Activated naive CD8-positive, alpha-beta T cell treated with anti-CD3 and anti-CD28 coated beads, Interleukin-2, amount 50 U/mL, for 24 hours (primary cell): ENCODE results near the gene KIAA1755.

ENCODE experiments used
- ATAC-seq: fragments of 150-1000 bp; cut with Tn5 transposase; one replicate; pipeline ENCODE4 v1.10.0; 2021
- DNase-seq: peaks from one replicate; pipeline ENCODE4 v3.0.0; 2021
- H3K27ac Mint-ChIP-seq: one replicate; pipeline ENCODE4 v1.8.0; 2021; ENCODE audit warnings: mild to moderate bottlenecking, mixed read lengths
- H3K27me3 Mint-ChIP-seq: one replicate; pipeline ENCODE4 v1.8.0; 2021; ENCODE audit warnings: mixed read lengths
- H3K36me3 Mint-ChIP-seq: one replicate; pipeline ENCODE4 v1.8.0; 2021; ENCODE audit warnings: low read depth, mixed read lengths
- H3K4me1 Mint-ChIP-seq: one replicate; pipeline ENCODE4 v1.8.0; 2021; ENCODE audit warnings: mixed read lengths
- H3K4me3 Mint-ChIP-seq: one replicate; pipeline ENCODE4 v1.8.0; 2021; ENCODE audit warnings: mild to moderate bottlenecking, moderate library complexity, mixed read lengths
- H3K9me3 Mint-ChIP-seq: one replicate; pipeline ENCODE4 v1.8.0; 2021; ENCODE audit warnings: mixed read lengths

KIAA1755 gene

DNA sequence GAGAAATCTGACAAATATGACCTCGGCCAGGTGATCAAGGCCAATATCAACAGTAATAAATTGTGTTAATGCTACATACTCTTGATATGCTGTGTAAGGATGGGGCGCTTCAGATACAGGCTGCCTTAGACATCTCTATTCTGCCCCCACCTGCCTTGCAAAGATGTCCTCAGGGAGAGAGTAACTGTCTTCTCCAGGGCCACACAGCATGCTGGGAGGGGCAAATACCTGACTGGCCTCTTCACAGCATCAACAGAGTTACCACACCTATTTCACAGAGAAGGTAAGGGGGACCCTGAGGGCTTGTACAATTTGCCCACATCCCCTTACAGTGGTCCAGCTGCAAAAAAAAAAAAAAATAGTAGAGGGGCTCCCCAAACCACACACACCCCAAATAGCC is 17.2 kb upstream of the KIAA1755 start:
- no peaks in the 10 kb centered on the region for H3K9me3 Mint-ChIP-seq
- H3K36me3 Mint-ChIP-seq: no peaks in the 10 kb centered on the region
- no peaks in the 10 kb centered on the region for H3K4me1 Mint-ChIP-seq
- DNase-seq: no peak
- peaks cover 2% of the 10 kb centered on the region for H3K27me3 Mint-ChIP-seq
- H3K27ac Mint-ChIP-seq: no peak overlapping the region
- no peak for ATAC-seq
- no peak overlapping the region for H3K4me3 Mint-ChIP-seq

DNA sequence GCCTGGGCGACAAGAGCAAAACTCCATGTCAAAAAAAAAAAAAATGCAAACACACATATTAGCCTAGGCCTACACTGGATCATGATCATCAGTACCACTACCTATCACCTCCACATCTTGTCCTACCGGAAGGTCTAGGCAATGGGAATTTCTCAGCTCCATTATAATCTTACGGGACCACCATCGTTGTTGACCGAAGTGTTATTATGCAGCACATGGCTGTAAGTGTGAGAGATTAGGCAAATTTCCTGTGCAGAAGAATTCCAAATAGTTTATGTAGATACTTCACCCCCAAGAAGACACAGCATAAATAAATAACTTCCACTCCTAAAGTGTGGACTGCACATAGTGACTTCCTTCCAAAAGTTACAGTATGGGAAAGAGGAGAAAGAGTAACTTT is 16.8 kb upstream of the KIAA1755 start:
- Mint-ChIP-seq H3K27ac (no peak overlapping the region), H3K4me3 (no peak overlapping the region), H3K27me3 (peaks cover 2% of the 10 kb centered on the region)

DNA sequence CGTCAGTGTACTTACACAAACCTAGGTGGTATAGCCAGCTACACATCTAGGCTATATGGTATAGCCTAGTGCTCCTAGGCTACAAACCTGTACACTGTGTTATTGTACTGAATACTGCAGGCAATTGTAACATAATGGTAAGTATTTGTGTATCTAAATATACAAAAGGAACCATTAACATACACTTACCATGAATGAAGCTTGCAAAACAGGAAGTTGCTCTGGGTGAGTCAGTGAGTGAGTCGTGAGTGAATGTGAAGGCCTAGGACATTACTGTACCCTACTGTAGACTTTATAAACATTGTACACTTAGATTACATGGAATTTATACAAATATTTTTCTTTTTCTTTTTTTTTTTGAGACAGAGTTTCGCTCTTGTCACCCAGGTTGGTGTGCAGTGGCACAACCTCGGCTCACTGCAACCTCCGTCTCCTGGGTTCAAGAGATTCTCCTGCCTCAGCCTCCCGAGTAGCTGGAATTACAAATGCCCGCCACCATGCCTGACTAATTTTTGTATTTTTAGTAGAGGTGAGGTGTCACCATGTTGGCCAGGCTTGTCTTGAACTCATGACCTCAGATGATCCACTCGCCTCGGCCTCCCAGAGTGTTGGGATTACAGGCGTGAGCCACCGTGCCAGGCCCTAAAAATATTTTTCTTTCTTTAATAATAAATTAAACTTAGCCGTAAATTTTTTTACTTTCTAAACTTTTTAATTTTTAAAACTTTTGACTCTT is 15.4 kb upstream of the KIAA1755 start:
- no peak for ATAC-seq
- Mint-ChIP-seq H3K36me3 (no peaks in the 10 kb centered on the region), H3K4me1 (no peaks in the 10 kb centered on the region), H3K27ac (no peak overlapping the region), H3K4me3 (no peak overlapping the region), H3K9me3 (no peaks in the 10 kb centered on the region), H3K27me3 (peaks cover 2% of the 10 kb centered on the region)
- DNase-seq: no peak

More for the DNA sequence above, 16.8 kb upstream of the KIAA1755 start:
- DNase-seq: no peak
- Mint-ChIP-seq H3K4me1 (no peaks in the 10 kb centered on the region), H3K9me3 (no peaks in the 10 kb centered on the region), H3K36me3 (no peaks in the 10 kb centered on the region)
- ATAC-seq: no peak

DNA sequence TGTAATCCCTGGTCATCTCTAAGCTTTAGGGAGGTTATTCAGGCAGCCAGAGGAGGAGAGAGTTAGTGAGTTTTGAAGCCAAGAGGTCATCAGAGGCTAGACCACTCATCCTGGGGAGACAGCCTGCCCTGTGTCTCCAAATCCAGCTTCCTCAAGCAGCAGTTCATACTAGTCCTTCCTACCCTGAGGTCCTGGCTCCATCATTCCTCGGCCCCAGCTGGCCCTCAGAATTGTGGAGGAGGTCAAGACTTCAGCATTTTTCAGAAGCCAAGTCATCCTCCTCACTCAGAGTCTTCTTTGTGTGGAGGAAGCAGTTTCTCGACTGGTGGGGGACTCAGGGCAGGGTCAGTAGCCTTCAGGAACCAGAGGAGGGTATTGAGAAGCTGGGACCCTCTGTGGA is 12.4 kb upstream of the KIAA1755 start:
- Mint-ChIP-seq H3K27ac (no peak overlapping the region), H3K27me3 (peaks cover 14% of the 10 kb centered on the region), H3K9me3 (no peaks in the 10 kb centered on the region), H3K36me3 (no peaks in the 10 kb centered on the region), H3K4me1 (no peaks in the 10 kb centered on the region), H3K4me3 (no peak overlapping the region)
- ATAC-seq (no peak), DNase-seq (no peak)

DNA sequence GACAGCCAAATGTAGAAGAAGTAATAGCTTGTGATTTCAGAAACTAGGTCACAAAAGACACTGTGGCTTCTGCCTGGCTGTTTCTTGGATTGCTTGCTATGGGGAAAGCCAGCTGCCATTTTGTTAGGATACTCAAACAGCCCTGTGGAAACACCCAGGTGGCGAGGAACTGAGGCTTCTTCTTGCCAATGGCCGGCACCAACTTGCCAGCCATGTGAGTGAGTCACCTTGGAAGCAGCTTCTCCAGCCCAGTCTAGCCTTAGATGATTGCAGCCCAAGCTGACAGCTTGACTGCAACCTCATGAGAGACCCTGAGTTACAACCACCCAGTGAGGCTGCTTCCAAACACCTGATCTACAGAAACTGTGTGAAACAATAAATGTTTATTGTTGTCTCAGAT is 11.9 kb upstream of the KIAA1755 start:
- Mint-ChIP-seq H3K4me1 (no peaks in the 10 kb centered on the region), H3K27me3 (peaks cover 14% of the 10 kb centered on the region), H3K27ac (no peak overlapping the region), H3K4me3 (no peak overlapping the region), H3K9me3 (no peaks in the 10 kb centered on the region), H3K36me3 (no peaks in the 10 kb centered on the region)
- DNase-seq (no peak), ATAC-seq (no peak)

DNA sequence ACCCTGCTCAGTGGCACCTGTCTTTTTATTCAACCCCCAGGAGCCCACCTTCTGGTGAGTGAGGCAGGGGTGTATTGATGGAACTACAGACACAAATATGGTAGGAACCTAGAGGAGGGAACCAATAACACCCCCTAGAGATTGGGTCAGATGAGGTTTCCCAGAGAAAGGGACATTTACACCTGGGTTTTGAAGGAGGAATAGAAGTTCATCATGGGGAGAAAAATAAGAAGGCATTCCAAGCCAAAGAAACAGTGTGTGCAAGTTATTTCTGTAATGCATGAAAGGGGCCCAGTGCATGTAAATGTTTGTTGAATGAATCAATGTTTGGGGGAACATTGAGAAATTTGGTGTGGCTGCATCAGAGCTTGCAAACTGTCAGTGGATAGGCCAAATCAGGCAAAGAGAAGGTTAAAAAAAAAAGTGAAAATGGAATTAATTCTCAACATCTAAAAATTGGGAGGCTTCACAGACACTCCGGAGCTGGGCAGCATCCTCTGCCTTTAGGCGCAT is 11.1 kb upstream of the KIAA1755 start:
- peaks cover 14% of the 10 kb centered on the region for H3K27me3 Mint-ChIP-seq
- H3K9me3 Mint-ChIP-seq: no peaks in the 10 kb centered on the region
- DNase-seq: no peak
- H3K4me1 Mint-ChIP-seq: no peaks in the 10 kb centered on the region
- no peak overlapping the region for H3K27ac Mint-ChIP-seq
- H3K4me3 Mint-ChIP-seq: no peak overlapping the region
- H3K36me3 Mint-ChIP-seq: no peaks in the 10 kb centered on the region
- no peak for ATAC-seq

DNA sequence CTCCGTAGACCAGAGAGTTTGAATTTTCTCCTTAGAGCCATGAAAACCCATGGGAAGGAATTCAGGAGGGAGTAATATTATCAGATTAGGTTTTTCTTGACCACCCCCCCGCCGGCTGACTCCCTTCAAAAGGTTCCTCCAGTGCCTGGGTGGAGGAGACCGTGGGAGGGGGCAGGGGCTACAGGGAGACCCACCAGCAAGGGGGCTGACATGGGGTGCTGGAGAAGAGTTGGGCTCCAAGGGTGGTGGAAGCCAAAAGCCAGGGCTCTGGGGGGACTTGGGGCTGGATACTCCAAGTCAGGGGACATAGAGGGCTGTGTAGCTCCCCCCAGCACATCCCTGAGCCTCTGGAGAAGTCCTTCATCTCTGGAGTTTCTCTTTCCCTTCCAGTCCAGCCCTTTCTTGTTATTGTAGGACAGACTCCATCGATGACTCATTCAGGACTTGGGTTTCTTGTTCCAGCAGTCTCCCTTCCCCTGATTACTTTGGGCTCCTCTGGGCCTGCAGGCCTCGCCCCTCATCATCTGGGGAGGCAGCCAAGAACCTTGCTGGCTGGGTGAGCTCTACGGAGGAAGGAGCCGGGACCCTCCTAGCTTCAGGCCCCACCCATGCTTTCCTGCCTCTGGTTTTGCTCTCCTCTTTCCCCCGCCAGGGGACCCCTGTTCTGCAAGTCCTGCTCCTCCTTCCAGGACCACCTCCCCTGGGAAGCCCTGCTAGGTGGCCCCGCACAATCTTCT is 10.5 kb upstream of the KIAA1755 start:
- ATAC-seq: no peak
- Mint-ChIP-seq H3K4me3 (no peak overlapping the region), H3K36me3 (no peaks in the 10 kb centered on the region), H3K27ac (no peak overlapping the region), H3K9me3 (no peaks in the 10 kb centered on the region), H3K4me1 (no peaks in the 10 kb centered on the region), H3K27me3 (peaks cover 16% of the 10 kb centered on the region)
- DNase-seq: no peak

DNA sequence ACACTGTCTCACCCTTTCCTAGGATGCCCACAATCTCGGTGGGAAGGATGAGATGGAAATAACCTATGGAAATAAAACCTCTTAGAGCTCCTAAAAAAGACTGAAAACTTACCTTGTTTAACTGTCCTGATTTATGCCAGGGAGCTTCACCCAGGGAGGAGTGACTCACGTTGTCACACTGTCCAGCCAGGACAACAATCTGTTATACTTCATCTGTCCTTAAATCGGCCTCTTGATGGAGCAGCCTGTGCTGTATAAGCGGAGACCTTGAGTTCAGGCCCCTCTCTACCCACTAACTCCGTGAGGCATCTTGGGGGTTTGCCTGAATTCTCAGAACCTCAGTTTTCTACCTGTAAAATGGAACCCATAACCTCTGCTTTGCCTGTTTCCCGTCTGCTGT is 9.2 kb upstream of the KIAA1755 start:
- Mint-ChIP-seq H3K27me3 (peaks cover 21% of the 10 kb centered on the region), H3K4me1 (no peaks in the 10 kb centered on the region), H3K4me3 (no peak overlapping the region), H3K36me3 (no peaks in the 10 kb centered on the region), H3K27ac (no peak overlapping the region), H3K9me3 (no peaks in the 10 kb centered on the region)
- no peak for DNase-seq
- ATAC-seq: no peak

DNA sequence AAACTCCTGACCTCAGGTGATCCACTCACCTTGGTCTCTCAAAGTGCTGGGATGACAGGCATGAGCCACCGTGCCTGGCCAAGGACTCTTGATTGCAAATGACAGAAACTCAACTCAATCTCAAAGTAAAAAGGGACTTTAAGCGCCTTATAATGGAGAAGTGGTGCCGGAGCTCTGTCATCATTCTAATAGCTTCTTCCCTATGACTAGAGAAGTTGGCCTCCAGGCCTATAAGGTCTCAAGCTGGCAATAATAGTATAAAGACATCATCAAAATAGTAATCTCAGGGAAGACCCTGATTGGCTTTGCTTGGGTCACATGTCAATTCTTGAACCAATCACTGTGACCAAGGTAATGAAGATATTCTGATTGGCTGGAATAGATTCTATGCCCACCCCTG is 8.5 kb upstream of the KIAA1755 start:
- no peaks in the 10 kb centered on the region for H3K36me3 Mint-ChIP-seq
- peaks cover 25% of the 10 kb centered on the region for H3K27me3 Mint-ChIP-seq
- ATAC-seq (no peak), DNase-seq (no peak)
- no peaks in the 10 kb centered on the region for H3K9me3 Mint-ChIP-seq
- no peaks in the 10 kb centered on the region for H3K4me1 Mint-ChIP-seq
- no peak overlapping the region for H3K27ac Mint-ChIP-seq
- H3K4me3 Mint-ChIP-seq: no peak overlapping the region

DNA sequence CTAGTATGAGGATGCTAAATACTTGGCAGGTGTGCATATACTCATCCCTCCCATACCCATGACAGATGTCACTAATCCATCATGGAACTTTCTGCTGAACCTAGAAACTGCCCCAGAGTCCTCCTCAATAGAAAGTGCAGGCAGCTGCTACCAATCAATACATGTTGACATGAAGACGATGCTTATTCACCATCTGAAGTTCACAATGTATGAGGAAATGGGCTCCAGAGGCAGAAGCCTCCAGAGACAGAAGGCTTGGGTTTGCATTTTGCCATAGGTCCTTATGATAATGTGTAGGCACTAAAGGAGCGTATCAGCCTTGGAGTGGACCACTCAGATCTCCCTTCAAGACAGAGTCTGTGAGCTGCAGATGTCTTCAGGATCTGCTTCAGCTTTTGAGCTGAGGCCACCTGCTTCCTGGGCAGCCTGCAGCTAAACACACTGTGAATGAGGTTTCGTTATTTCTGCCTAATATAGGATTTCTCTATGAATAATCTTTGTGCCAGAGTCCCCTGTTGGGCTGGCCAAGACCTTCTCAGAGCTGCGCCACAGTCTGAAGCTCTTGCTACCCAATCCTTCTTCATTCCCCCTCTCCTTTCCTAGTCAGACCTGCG is 7.5 kb upstream of the KIAA1755 start:
- no peaks in the 10 kb centered on the region for H3K9me3 Mint-ChIP-seq

DNA sequence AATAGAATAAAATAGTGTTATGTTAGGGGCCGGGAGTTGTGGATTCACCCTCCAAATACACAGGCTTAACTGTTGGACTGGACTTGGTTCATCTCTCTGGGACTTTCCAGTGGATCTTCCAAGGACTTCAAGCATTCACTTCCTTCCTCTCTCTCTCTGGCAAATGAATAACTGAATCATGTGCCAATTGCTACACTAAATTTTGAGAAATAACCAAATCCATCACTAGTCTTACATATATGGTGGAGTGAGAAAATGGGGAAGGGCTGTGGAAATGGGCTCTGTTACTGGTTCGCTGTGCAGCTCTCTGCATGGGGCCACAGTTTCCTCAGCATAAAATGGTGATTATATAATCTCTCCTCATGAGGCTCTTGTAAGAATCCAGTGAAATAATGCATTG is 6.8 kb upstream of the KIAA1755 start:
- DNase-seq (no peak), ATAC-seq (no peak)
- Mint-ChIP-seq H3K4me1 (no peaks in the 10 kb centered on the region), H3K27ac (no peak overlapping the region), H3K4me3 (no peak overlapping the region), H3K27me3 (peaks cover 30% of the 10 kb centered on the region), H3K36me3 (no peaks in the 10 kb centered on the region), H3K9me3 (no peaks in the 10 kb centered on the region)

More for the DNA sequence above, 7.5 kb upstream of the KIAA1755 start:
- no peaks in the 10 kb centered on the region for H3K4me1 Mint-ChIP-seq
- ATAC-seq: no peak
- H3K36me3 Mint-ChIP-seq: no peaks in the 10 kb centered on the region
- H3K27me3 Mint-ChIP-seq: peaks cover 25% of the 10 kb centered on the region
- H3K27ac Mint-ChIP-seq: no peak overlapping the region
- H3K4me3 Mint-ChIP-seq: no peak overlapping the region
- no peak for DNase-seq

DNA sequence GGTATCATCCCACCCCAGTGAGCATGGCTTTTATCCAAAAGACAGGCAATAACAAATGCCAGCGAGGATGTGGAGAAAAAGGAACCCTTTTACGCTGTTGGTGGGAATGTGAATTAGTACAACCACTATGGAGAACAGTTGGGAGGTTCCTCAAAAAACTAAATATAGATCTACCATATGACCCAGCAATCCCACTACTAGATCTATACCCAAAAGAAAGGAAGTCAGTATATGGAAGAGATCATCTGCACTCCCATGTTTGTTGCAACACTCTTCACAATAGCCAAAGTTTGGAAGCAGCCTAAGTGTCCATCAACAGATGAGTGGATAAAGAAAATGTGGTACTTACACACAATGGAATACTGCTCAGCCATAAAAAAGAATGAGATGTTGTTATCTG is 5.9 kb upstream of the KIAA1755 start:
- H3K36me3 Mint-ChIP-seq: no peaks in the 10 kb centered on the region
- H3K27me3 Mint-ChIP-seq: peaks cover 34% of the 10 kb centered on the region
- DNase-seq: no peak
- no peak for ATAC-seq
- H3K4me1 Mint-ChIP-seq: no peaks in the 10 kb centered on the region
- H3K27ac Mint-ChIP-seq: no peak overlapping the region
- no peaks in the 10 kb centered on the region for H3K9me3 Mint-ChIP-seq
- no peak overlapping the region for H3K4me3 Mint-ChIP-seq

DNA sequence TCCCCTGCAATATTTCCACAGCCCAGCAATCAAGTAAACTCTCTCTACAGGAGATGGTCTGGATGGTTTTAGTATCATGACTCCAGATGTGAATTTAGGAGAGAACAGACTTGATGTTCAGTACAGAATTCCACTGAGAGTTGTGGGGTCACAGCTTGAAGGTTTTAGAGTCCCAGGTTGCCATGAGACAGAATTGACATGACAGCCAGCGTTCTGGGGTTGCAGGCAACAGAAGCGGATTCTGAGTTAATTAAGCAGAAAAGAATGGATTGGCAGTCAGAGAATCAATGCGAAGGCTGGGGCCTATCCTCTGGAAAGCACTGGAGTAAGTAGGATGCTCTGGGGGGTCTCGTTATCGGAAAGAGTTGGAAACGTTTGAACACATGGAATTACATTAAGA is 2.4 kb upstream of the KIAA1755 start:
- Mint-ChIP-seq H3K4me3 (no peak overlapping the region), H3K27ac (no peak overlapping the region), H3K36me3 (no peaks in the 10 kb centered on the region), H3K4me1 (no peaks in the 10 kb centered on the region), H3K9me3 (no peaks in the 10 kb centered on the region), H3K27me3 (peaks cover 52% of the 10 kb centered on the region)
- DNase-seq: no peak
- ATAC-seq: no peak

DNA sequence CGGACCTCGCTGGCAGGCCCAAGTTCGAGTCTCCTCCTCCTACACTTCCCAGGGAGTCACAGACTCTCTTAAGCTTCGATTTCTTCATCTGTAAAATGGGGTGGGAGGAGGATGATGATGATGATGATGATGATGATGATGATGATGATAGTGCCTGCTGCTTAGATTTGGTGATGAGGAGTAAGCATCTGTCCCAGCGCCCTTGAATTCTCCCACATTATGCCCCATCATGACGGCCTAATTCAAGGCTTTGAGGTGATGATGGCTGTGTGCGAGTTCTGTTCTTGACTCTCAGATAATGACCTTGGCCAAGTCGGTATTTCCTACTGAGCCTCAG is 487 bp upstream of the KIAA1755 start:
- H3K27me3 Mint-ChIP-seq: peaks cover 53% of the 10 kb centered on the region
- H3K4me3 Mint-ChIP-seq: no peak overlapping the region
- no peaks in the 10 kb centered on the region for H3K4me1 Mint-ChIP-seq
- no peak for DNase-seq
- no peaks in the 10 kb centered on the region for H3K36me3 Mint-ChIP-seq
- H3K27ac Mint-ChIP-seq: no peak overlapping the region
- no peaks in the 10 kb centered on the region for H3K9me3 Mint-ChIP-seq
- ATAC-seq: no peak

DNA sequence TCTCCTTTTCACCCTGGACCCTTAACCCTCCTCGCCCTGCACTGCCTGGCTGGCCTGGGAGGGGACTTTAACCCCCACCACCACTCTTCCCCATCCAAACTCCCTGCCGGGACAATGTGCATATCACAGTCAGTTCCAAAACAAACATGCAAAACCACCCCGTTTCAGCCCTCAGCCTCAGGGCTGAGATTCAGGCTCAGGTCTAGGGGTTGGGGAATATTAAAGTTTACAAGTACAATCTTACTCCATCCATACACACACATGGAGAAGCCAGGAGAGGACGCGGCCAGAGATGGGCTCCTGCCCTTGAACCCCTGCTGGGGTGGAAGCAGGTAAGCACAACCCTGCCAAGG is 534 bp downstream of the KIAA1755 start:
- no peak overlapping the region for H3K27ac Mint-ChIP-seq
- no peak for ATAC-seq

More for the DNA sequence above, 534 bp downstream of the KIAA1755 start:
- H3K27me3 Mint-ChIP-seq: peaks cover 50% of the 10 kb centered on the region
- H3K9me3 Mint-ChIP-seq: no peaks in the 10 kb centered on the region
- no peaks in the 10 kb centered on the region for H3K4me1 Mint-ChIP-seq
- H3K4me3 Mint-ChIP-seq: no peak overlapping the region
- H3K36me3 Mint-ChIP-seq: no peaks in the 10 kb centered on the region
- DNase-seq: no peak
